ENCODE results near the gene HOXB2.

Gene HOXB2

GRCh38 chr17:48578616-48579470 lies 33.9 kb upstream of the HOXB2 start:
- DNase-seq: no peak

GRCh38 chr17:48577946-48578615 lies 33.2 kb upstream of the HOXB2 start, which contains the start of gene HOXB4:
TSS of gene HOXB4 (minus strand) at chr17:48578350. CDS start at chr17:48578319, 31 bp downstream.
- peak; percentile 57 for DNase-seq

GRCh38 chr17:48577330-48577945 lies 32.5 kb upstream of the HOXB2 start:
- no peak for DNase-seq

GRCh38 chr17:48576479-48577309 lies 31.8 kb upstream of the HOXB2 start:
- DNase-seq: no peak

GRCh38 chr17:48575673-48576478 lies 31.0 kb upstream of the HOXB2 start:
- DNase-seq: no peak

GRCh38 chr17:48575066-48575582 lies 30.2 kb upstream of the HOXB2 start:
- DNase-seq: no peak

GRCh38 chr17:48574505-48575065 lies 29.7 kb upstream of the HOXB2 start:
- no peak for DNase-seq

- DNase-seq: no peak
Observed at GRCh38 chr17:48571826-48572417, 27.0 kb upstream of the HOXB2 start.

GRCh38 chr17:48571024-48571818 lies 26.3 kb upstream of the HOXB2 start:
- DNase-seq: no peak

GRCh38 chr17:48570325-48571023 lies 25.6 kb upstream of the HOXB2 start:
- DNase-seq: no peak

GRCh38 chr17:48569674-48570324 lies 24.9 kb upstream of the HOXB2 start:
- no peak for DNase-seq

GRCh38 chr17:48569240-48569582 lies 24.3 kb upstream of the HOXB2 start:
- DNase-seq: no peak

- no peak for DNase-seq
Observed at GRCh38 chr17:48568499-48569239, 23.8 kb upstream of the HOXB2 start.

- DNase-seq: no peak
Observed at GRCh38 chr17:48567646-48568354, 22.9 kb upstream of the HOXB2 start.

GRCh38 chr17:48567209-48567608 lies 22.3 kb upstream of the HOXB2 start:
- no peak for DNase-seq

- no peak for DNase-seq
Observed at GRCh38 chr17:48566717-48567116, 21.8 kb upstream of the HOXB2 start.

GRCh38 chr17:48565925-48566710 lies 21.2 kb upstream of the HOXB2 start:
- no peak for DNase-seq
